Esophagus muscularis mucosa (tissue), 4 donors: ENCODE data around the gene STYXL1.

ENCODE experiments used
- EP300 ChIP-seq: sonication (generic); formaldehyde crosslinking; IDR thresholded peaks from one replicate; pipeline ENCODE4 v1.6.1; 2017; ENCODE audit warnings: antibody characterized with exemption
- POLR2A ChIP-seq: fragments of 450-650 bp; IDR thresholded peaks from one replicate; pipeline ENCODE4 v1.6.1; 2017; ENCODE audit warnings: antibody characterized with exemption, moderate library complexity, mild to moderate bottlenecking, low read depth
- POLR2AphosphoS5 ChIP-seq, 2 donors: sonication (generic); formaldehyde crosslinking; IDR thresholded peaks; one replicate each; pipeline ENCODE4 v1.6.1; 2017; ENCODE audit warnings: antibody characterized with exemption in 2 of 2
- TF ChIP-seq, protein P1 (sequence below), 3 experiments: fragments of 200-600 bp in 2 of 3; fragments of 450-650 bp in 1 of 3; sonication (generic) in 2 of 3; IDR thresholded peaks; one replicate each; pipeline ENCODE4 v1.5.1; 2017 to 2019; ENCODE audit warnings: antibody characterized with exemption in 3 of 3, mild to moderate bottlenecking in 2 of 3, moderate library complexity in 1 of 3

DNA sequence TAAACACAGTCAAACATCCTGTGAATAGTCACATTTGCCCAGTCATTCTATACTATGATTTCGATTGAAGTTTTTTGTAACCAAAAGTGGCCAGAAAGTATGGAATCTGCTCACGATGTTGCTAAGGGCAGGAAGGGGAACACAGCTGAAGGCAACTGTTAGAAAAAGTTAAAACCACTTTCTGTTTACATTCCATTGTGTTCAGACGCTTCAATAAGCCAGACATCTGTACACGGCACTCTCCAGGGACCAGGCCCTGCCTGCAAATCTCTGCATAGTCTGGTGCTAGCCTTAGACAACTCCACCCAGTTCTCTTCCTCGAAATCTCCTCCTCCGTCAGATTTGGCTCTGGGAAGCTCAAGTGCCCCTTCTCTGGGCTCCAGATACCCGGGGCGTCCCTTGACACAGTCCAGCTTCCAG is 36.3 kb downstream of the STYXL1 start:
- TF ChIP-seq, protein P1, sequence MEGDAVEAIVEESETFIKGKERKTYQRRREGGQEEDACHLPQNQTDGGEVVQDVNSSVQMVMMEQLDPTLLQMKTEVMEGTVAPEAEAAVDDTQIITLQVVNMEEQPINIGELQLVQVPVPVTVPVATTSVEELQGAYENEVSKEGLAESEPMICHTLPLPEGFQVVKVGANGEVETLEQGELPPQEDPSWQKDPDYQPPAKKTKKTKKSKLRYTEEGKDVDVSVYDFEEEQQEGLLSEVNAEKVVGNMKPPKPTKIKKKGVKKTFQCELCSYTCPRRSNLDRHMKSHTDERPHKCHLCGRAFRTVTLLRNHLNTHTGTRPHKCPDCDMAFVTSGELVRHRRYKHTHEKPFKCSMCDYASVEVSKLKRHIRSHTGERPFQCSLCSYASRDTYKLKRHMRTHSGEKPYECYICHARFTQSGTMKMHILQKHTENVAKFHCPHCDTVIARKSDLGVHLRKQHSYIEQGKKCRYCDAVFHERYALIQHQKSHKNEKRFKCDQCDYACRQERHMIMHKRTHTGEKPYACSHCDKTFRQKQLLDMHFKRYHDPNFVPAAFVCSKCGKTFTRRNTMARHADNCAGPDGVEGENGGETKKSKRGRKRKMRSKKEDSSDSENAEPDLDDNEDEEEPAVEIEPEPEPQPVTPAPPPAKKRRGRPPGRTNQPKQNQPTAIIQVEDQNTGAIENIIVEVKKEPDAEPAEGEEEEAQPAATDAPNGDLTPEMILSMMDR (IDR thresholded peaks at IDR 0.05): no peak
- TF ChIP-seq POLR2AphosphoS5 (IDR thresholded peaks at IDR 0.05) (peak; percentile 33 to 45), POLR2A (no peak), EP300 (no peak)
